PFSK-1 (cell line): ENCODE measurements around the gene BRWD1.

Source experiments
- FOXP2 ChIP-seq: optimal IDR thresholded peaks from 2 replicates; pipeline ENCODE3; 2011; ENCODE audit warnings: borderline replicate concordance, control low read depth, inconsistent platforms; ENCODE audit not compliant: insufficient read depth; ENCODE audit errors: extremely low read length, extremely low read depth
- POLR2AphosphoS5 ChIP-seq: IDR thresholded peaks from 2 replicates; pipeline ENCODE4 v1.6.1; 2012; ENCODE audit warnings: low read depth, mild to moderate bottlenecking, control low read depth, low read length, moderate library complexity
- REST ChIP-seq, 2 experiments: IDR thresholded peaks; 2 replicates each; pipeline versions ENCODE4 v1.6.1 to v1.8.0; 2011 to 2012; ENCODE audit warnings: low read depth in 2 of 2, low read length in 2 of 2, control low read depth in 1 of 2, inconsistent platforms in 1 of 2, mild to moderate bottlenecking in 1 of 2, moderate library complexity in 1 of 2; ENCODE audit not compliant: insufficient read depth in 1 of 2
- SIN3A ChIP-seq: IDR thresholded peaks from 2 replicates; pipeline ENCODE4 v1.6.1; 2012; ENCODE audit warnings: mild to moderate bottlenecking, low read length, moderate library complexity, borderline replicate concordance; ENCODE audit not compliant: insufficient read depth
- TAF1 ChIP-seq: IDR thresholded peaks from 2 replicates; pipeline ENCODE4 v1.6.1; 2012; ENCODE audit warnings: low read length, control low read depth, borderline replicate concordance; ENCODE audit not compliant: insufficient read depth

Gene BRWD1

GRCh38 chr21:39232861-39233291 is 80.6 kb downstream of the BRWD1 start:
- TF ChIP-seq SIN3A (no peak), TAF1 (no peak), POLR2AphosphoS5 (no peak), FOXP2 (no peak), REST (IDR thresholded peaks at IDR 0.05; ENCODE audit: insufficient read depth in 1 of 2, low read depth in 2 of 2, low read length in 2 of 2) (no peak)

- TF ChIP-seq TAF1 (no peak), FOXP2 (no peak), SIN3A (no peak), REST (IDR thresholded peaks at IDR 0.05; ENCODE audit: insufficient read depth in 1 of 2, low read depth in 2 of 2, low read length in 2 of 2) (no peak), POLR2AphosphoS5 (no peak)
Observed at GRCh38 chr21:39224930-39225329, 88.5 kb downstream of the BRWD1 start.

GRCh38 chr21:39221997-39222486 is 91.4 kb downstream of the BRWD1 start:
- TF ChIP-seq POLR2AphosphoS5 (no peak), FOXP2 (no peak), REST (IDR thresholded peaks at IDR 0.05; ENCODE audit: insufficient read depth in 1 of 2, low read depth in 2 of 2, low read length in 2 of 2) (no peak)

GRCh38 chr21:39221282-39221996 is 92.0 kb downstream of the BRWD1 start:
- TF ChIP-seq FOXP2 (no peak), REST (IDR thresholded peaks at IDR 0.05; ENCODE audit: insufficient read depth in 1 of 2, low read depth in 2 of 2, low read length in 2 of 2) (no peak), POLR2AphosphoS5 (no peak), SIN3A (no peak), TAF1 (no peak)
